ENCODE results near the gene A1CF.
"Not testable (repeated sequence)": the region's sequence is repeated elsewhere in the genome, so short reads cannot be mapped to it uniquely, and the experiment has no call there.

Gene A1CF, protein sequence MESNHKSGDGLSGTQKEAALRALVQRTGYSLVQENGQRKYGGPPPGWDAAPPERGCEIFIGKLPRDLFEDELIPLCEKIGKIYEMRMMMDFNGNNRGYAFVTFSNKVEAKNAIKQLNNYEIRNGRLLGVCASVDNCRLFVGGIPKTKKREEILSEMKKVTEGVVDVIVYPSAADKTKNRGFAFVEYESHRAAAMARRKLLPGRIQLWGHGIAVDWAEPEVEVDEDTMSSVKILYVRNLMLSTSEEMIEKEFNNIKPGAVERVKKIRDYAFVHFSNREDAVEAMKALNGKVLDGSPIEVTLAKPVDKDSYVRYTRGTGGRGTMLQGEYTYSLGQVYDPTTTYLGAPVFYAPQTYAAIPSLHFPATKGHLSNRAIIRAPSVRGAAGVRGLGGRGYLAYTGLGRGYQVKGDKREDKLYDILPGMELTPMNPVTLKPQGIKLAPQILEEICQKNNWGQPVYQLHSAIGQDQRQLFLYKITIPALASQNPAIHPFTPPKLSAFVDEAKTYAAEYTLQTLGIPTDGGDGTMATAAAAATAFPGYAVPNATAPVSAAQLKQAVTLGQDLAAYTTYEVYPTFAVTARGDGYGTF

DNA sequence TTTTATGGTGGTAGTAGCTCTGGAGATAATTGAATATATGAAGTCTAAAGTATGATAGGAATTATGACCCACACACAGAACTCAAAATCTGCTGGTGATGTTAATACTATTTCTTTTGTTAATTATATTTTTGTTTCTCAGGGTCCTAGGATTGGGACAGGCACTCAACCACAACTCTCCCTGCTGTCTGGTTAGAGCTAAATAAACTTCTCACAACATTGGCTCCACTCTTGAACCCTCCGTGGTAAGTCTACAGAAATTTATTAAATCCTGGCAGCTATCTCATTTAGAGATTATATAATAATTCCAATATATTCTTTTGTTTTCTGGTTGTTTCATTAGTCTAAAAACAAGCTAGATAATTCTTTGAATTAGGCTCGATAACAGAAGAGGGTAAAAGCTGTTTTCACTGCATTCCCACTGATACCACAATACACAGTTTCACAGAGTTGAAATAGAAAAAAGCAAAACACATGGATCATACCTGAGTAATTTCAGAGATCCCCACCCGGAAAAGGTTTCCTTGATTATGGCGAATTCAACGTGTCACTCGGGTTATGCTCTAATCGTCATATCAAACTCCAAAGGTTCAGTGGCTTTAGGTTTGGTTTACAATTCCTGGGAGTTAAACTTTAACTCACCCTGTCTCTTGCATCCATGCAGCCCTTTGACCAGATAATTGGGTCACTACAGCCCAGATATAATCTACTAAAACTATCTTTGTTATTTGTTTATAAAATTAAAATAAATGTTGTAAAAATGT, at the start of gene A1CF:
Gene A1CF (minus strand): TSS at position 531 of the 763 bp plus-strand sequence. CDS start 25,687 bp downstream, outside the sequence.
- DNase-seq (ENCODE audit: low spot score) = no peak
- no peak within 1 kb of the TSS for H3K27ac ChIP-seq
- POLR2A ChIA-PET (ENCODE audit: low non-redundant PET) = no interaction called here
- TF ChIP-seq, protein P1, sequence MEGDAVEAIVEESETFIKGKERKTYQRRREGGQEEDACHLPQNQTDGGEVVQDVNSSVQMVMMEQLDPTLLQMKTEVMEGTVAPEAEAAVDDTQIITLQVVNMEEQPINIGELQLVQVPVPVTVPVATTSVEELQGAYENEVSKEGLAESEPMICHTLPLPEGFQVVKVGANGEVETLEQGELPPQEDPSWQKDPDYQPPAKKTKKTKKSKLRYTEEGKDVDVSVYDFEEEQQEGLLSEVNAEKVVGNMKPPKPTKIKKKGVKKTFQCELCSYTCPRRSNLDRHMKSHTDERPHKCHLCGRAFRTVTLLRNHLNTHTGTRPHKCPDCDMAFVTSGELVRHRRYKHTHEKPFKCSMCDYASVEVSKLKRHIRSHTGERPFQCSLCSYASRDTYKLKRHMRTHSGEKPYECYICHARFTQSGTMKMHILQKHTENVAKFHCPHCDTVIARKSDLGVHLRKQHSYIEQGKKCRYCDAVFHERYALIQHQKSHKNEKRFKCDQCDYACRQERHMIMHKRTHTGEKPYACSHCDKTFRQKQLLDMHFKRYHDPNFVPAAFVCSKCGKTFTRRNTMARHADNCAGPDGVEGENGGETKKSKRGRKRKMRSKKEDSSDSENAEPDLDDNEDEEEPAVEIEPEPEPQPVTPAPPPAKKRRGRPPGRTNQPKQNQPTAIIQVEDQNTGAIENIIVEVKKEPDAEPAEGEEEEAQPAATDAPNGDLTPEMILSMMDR (conservative IDR thresholded peaks at IDR 0.05; ENCODE audit: low read depth) = no peak
- CTCF ChIA-PET = no interaction called here

DNA sequence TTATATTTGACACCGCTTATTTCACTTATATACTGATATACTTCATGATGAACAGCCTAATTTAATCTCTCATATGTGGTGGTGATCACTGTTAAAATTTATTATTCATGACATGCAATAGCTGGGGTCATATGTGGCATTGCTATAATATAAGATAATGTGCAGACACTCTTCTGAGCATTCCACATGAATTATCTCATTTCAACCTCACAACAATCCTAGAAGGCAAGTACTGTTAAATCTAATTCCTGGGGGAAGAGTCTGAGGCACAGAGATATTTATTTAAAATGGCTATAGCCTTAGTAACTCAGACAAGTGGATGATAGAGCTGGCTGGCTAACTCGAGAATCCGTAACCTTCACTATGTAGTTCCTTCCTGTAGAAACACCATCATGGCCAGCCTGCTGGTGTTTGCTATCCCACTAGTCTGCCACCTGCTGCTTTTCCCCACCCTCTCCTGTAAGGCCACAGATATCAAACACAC, 46.6 kb upstream of the A1CF start:
- TF ChIP-seq, protein P1 (conservative IDR thresholded peaks at IDR 0.05; ENCODE audit: low read depth) = no peak
- ChIA-PET POLR2A (ENCODE audit: low non-redundant PET) (no interaction called here), CTCF (no interaction called here)
- no peak for DNase-seq (ENCODE audit: low spot score)
- no peak overlapping the region for H3K27ac ChIP-seq

DNA sequence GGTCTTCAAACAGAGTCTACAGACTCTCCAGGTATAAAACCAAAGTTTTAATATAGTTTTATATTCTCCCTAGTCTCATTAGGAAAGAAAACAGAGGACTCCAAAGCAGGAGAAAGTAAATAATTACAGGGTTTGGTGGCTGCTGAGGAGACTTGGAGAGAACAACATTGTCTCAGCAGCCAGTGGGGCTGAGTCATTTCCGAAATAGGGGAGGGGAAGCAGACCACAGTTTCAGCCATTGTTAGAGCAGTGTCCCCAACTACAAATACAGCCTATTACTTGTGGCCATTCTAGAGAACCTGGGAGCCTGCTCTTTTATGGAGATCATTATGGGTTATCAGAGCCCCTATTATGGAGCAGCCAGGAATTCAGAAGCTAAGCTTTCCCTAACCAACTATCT, 44.2 kb upstream of the A1CF start:
- ChIA-PET CTCF (interaction anchor here (0.7 kb wide), 1 partner anchor 47 kb away, joined by 3 read pairs; no protein-coding TSS in a partner anchor), POLR2A (ENCODE audit: low non-redundant PET) (no interaction called here)
- TF ChIP-seq, protein P1 (conservative IDR thresholded peaks at IDR 0.05; ENCODE audit: low read depth) = no peak
- no peak overlapping the region for H3K27ac ChIP-seq
- no peak for DNase-seq (ENCODE audit: low spot score)

DNA sequence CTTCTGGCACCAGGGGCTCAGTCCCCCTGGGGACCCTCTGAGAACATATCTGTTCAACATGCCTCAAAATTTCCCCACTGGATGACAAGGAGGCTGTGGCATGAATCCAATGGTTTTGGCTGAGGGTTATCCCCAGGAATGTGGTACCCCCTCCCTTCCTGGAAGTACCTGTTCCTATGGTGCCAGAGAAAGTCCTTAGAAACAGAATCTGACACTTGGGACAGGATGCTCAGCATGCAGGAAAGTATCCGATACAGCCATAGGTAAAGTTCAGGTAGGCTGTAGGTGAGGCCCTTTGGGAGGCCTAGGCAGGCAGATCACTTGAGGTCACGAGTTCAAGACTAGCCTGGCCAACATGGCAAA, 42.7 kb upstream of the A1CF start:
- no peak overlapping the region for H3K27ac ChIP-seq
- POLR2A ChIA-PET (ENCODE audit: low non-redundant PET) = no interaction called here
- TF ChIP-seq, protein P1 (conservative IDR thresholded peaks at IDR 0.05; ENCODE audit: low read depth) = no peak
- DNase-seq (ENCODE audit: low spot score) = peak; percentile 30
- CTCF ChIA-PET = no interaction called here

DNA sequence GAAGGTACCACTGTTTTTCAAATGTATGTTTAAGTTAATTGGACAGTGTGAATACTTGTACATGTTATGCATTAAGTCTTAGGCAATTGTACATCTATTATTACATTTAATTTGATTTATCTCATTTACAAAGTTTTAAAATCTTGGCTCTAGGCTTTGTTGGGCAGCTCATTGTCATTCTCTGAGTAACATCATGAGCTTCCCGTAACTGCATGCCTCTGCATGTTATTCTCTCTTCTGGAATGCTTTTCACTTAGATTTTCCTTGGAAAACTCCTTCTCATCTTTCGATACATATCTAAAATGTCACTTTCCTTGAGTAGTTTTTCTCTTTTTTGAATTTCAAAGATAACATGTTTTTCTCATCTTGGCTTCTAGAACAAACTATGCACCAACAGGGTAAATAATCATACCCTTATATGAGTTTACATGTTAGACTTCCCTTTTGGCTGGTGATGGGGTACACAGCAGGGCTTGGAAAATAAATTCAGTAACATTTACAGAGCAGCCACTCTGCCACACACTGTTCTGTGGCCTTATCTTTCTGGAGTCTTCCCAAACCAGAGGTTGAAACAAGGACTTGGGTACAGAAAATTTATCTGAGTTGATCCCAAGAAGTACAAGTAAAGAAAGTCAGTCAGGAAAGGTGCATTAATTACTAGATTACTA, 42.2 kb upstream of the A1CF start:
- no peak overlapping the region for H3K27ac ChIP-seq
- DNase-seq (ENCODE audit: low spot score) = peak; percentile 37
- TF ChIP-seq, protein P1 (conservative IDR thresholded peaks at IDR 0.05; ENCODE audit: low read depth) = no peak
- ChIA-PET POLR2A (ENCODE audit: low non-redundant PET) (no interaction called here), CTCF (interaction anchor here (0.6 kb wide), 1 partner anchor 41 kb away, joined by 3 read pairs; no protein-coding TSS in a partner anchor)

DNA sequence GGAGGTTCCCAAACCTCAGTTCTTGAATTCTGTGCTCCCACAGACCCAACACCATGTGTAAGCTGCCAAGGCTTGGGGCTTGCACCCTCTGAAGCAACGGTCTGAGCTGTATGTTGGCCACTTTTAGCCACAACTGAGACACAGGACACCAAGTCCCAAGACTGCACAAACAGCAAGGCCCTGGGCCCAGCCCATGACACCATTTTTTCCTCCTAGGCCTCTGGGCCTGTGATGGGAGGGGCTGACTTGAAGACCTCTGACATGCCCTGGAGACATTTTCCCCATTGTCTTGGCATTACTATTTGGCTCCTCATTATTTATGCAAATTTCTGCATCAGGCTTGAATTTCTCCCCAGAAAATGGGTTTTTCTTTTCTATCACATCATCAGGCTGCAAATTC, 38.0 kb upstream of the A1CF start:
- H3K27ac ChIP-seq; CTCF ChIA-PET; POLR2A ChIA-PET (ENCODE audit: low non-redundant PET); DNase-seq (ENCODE audit: low spot score): not testable (repeated sequence)
